ENCODE results near the gene SDF2L1. TPM values are rescaled to one million over a fixed set of nuclear protein-coding genes. Genes with fewer than 3 reads are reported as not detected.

SDF2L1 gene
- total and polyA plus RNA-seq, 10 of the 15 experiments (the other 5 are each of a cell fraction or from before 2014, with no cell fraction given) = 3.0 to 214 (median 55.5) TPM

DNA sequence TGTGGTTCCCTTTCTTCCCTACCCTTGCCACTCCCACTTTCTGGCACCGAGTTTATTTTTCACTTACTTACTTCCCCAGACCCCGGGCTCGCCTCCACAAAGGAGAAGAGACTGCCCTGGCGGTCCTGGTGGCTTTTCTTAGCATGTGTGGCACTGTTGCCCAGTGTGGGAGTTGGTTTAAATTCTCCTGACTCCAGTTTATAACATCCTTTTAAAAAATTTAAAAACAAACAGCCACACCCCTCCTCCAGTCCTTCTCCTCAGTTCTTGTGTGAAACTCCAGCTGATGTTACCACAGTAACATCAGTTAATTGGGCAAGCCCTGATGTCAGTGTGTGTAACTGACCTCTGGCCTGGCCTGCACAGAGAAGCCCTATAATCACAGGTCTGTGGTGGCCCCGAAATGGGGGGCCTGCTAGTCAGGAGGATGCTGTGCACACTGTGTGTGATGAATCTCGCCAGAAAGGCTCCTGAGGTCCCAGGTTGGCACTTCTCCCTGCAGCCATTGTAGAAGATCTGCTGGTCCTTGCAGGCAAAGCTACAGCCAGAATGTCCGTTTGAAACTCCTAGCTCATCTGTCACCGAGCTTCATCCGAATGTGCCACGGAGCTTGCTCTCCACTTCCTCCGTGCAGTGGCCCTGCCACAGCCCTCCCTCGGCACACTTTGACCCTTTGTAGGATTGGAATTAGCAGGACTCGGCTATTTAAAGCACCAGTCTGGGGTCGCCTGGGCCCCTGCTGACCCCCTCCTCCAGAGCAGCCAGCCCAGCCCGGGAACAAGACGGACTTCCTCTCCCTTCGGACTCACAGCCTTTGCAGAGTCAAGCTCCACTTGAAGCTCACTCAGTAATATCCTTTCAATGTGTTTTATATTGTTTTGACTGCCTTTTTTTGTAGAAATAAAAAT, 19.8 kb upstream of the SDF2L1 start:
- DNase-seq (ENCODE audit: low read depth, low spot score) (no peak), ATAC-seq (no peak), FAIRE-seq (no peak)
- H3K4me3 ChIP-seq = no peak overlapping the region
- POLR2A ChIA-PET = no interaction called here
- H3K4me2 ChIP-seq (ENCODE audit: control insufficient read depth, insufficient read depth) = no peak overlapping the region
- SMC1A ChIA-PET (ENCODE audit: uncharacterized antibody, unreplicated experiment) = interaction anchor here (0.7 kb wide), 1 partner anchor 24 kb away, joined by 3 read pairs; no protein-coding TSS in a partner anchor
- in situ Hi-C loops (cut with MboI) = no loop called here
- H3K27me3 ChIP-seq (replicated peaks in 1 of 2; ENCODE audit: control insufficient read depth in 2 of 2, insufficient read depth in 2 of 2, low read length in 1 of 2) = no peaks in the 10 kb centered on the region
- TSS peak; percentile 30 for BruUV-seq (replicated peaks)
- H3K4me1 ChIP-seq (ENCODE audit: control insufficient read depth, insufficient read depth, low read length) = no peaks in the 10 kb centered on the region
- no peak overlapping the region for H3K9ac ChIP-seq (ENCODE audit: control insufficient read depth, insufficient read depth, low read length)
- RAD21 ChIA-PET (ENCODE audit: unreplicated experiment) = no interaction called here
- no peak overlapping the region for H3K27ac ChIP-seq (ENCODE audit: control insufficient read depth, insufficient read depth)
- 76% methylated on average over 17 of the region's 17 CpGs for WGBS (ENCODE audit: insufficient coverage, insufficient replicate concordance, low lambda C conversion rate, missing lambda C conversion rate)
- intact Hi-C loops (cut with micrococcal nuclease; ENCODE audit: unreplicated experiment) = no loop called here
- H3K9me3 ChIP-seq (replicated peaks; ENCODE audit: control insufficient read depth, insufficient read depth, low read length) = no peaks in the 10 kb centered on the region
- H4K20me1 ChIP-seq (ENCODE audit: control insufficient read depth, insufficient read depth) = peaks cover 7% of the 10 kb centered on the region
- peaks cover 5% of the 10 kb centered on the region for H3K79me2 ChIP-seq (ENCODE audit: control insufficient read depth, insufficient read depth, low read length)
- CTCF ChIA-PET = interaction anchor here (1.0 to 2.4 kb wide), 3 partner anchors 8 to 24 kb away, joined by 3 to 9 read pairs (median 7); no protein-coding TSS in a partner anchor
- H2AFZ ChIP-seq (ENCODE audit: control insufficient read depth, low read depth, low read length) = no peak overlapping the region
- peaks cover 7 to 27% of the 10 kb centered on the region in 2 experiments; a peak in 3 of 4 replicates for H3K36me3 ChIP-seq (ENCODE audit: control insufficient read depth in 2 of 2, insufficient read depth in 2 of 2, low read length in 1 of 2)
- TF ChIP-seq NFIC (IDR thresholded peaks at IDR 0.05; ENCODE audit: low read depth, low read length) (no peak), HCFC1 (IDR thresholded peaks at IDR 0.05; ENCODE audit: low read length) (no peak), KAT2A (conservative IDR thresholded peaks at IDR 0.05; ENCODE audit: control insufficient read depth, low read depth, low read length) (no peak), PAX8 (IDR thresholded peaks at IDR 0.05) (no peak), MTA3 (IDR thresholded peaks at IDR 0.05; ENCODE audit: borderline replicate concordance, low read length) (no peak), SMC3 (IDR thresholded peaks at IDR 0.05; ENCODE audit: borderline replicate concordance, low read length) (no peak), JUND (IDR thresholded peaks at IDR 0.05; ENCODE audit: low read depth, low read length) (no peak), POU2F2 (IDR thresholded peaks at IDR 0.05; ENCODE audit: borderline replicate concordance, low read depth, low read length) (no peak), HDAC2 (IDR thresholded peaks at IDR 0.05) (no peak), MAX (IDR thresholded peaks at IDR 0.05; ENCODE audit: low read depth, low read length) (no peak), NR2F1 (conservative IDR thresholded peaks at IDR 0.05) (no peak), FOS (IDR thresholded peaks at IDR 0.05; ENCODE audit: borderline replicate concordance, extremely low read depth, insufficient read length) (no peak), TAF1 (IDR thresholded peaks at IDR 0.05; ENCODE audit: borderline replicate concordance, low read depth, low read length) (no peak), IKZF1 (conservative IDR thresholded peaks at IDR 0.05) (no peak), CUX1 (IDR thresholded peaks at IDR 0.05; ENCODE audit: insufficient replicate concordance, low read depth, low read length) (no peak), LARP7 (IDR thresholded peaks at IDR 0.05) (no peak)
- TF ChIP-seq, protein P1, sequence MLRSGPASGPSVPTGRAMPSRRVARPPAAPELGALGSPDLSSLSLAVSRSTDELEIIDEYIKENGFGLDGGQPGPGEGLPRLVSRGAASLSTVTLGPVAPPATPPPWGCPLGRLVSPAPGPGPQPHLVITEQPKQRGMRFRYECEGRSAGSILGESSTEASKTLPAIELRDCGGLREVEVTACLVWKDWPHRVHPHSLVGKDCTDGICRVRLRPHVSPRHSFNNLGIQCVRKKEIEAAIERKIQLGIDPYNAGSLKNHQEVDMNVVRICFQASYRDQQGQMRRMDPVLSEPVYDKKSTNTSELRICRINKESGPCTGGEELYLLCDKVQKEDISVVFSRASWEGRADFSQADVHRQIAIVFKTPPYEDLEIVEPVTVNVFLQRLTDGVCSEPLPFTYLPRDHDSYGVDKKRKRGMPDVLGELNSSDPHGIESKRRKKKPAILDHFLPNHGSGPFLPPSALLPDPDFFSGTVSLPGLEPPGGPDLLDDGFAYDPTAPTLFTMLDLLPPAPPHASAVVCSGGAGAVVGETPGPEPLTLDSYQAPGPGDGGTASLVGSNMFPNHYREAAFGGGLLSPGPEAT (IDR thresholded peaks at IDR 0.05; ENCODE audit: low read depth) = no peak

Data from GM12878 (cell line).